Activated naive CD8-positive, alpha-beta T cell treated with anti-CD3 and anti-CD28 coated beads, Interleukin-2, amount 50 U/mL, for 24 hours (primary cell): Measurements from ENCODE around the gene MRRF.
"Not testable (repeated sequence)": the region's sequence is repeated elsewhere in the genome, so short reads cannot be mapped to it uniquely, and the experiment has no call there.

Experiments
- ATAC-seq: fragments of 150-1000 bp; cut with Tn5 transposase; one replicate; pipeline ENCODE4 v1.10.0; 2021
- DNase-seq: peaks from one replicate; pipeline ENCODE4 v3.0.0; 2021
- H3K27ac Mint-ChIP-seq: one replicate; pipeline ENCODE4 v1.8.0; 2021; ENCODE audit warnings: mild to moderate bottlenecking, mixed read lengths
- H3K27me3 Mint-ChIP-seq: one replicate; pipeline ENCODE4 v1.8.0; 2021; ENCODE audit warnings: mixed read lengths
- H3K36me3 Mint-ChIP-seq: one replicate; pipeline ENCODE4 v1.8.0; 2021; ENCODE audit warnings: low read depth, mixed read lengths
- H3K4me1 Mint-ChIP-seq: one replicate; pipeline ENCODE4 v1.8.0; 2021; ENCODE audit warnings: mixed read lengths
- H3K4me3 Mint-ChIP-seq: one replicate; pipeline ENCODE4 v1.8.0; 2021; ENCODE audit warnings: mild to moderate bottlenecking, moderate library complexity, mixed read lengths
- H3K9me3 Mint-ChIP-seq: one replicate; pipeline ENCODE4 v1.8.0; 2021; ENCODE audit warnings: mixed read lengths

The MRRF gene

GRCh38 chr9:122324665-122325064 is 60.0 kb downstream of the MRRF start:
- not testable (repeated sequence) for H3K27me3 Mint-ChIP-seq, ATAC-seq, H3K4me3 Mint-ChIP-seq, H3K9me3 Mint-ChIP-seq, H3K4me1 Mint-ChIP-seq, DNase-seq
- H3K27ac Mint-ChIP-seq, result peak overlapping the region; percentile 3
- H3K36me3 Mint-ChIP-seq, result peaks cover 35% of the 10 kb centered on the region

DNA sequence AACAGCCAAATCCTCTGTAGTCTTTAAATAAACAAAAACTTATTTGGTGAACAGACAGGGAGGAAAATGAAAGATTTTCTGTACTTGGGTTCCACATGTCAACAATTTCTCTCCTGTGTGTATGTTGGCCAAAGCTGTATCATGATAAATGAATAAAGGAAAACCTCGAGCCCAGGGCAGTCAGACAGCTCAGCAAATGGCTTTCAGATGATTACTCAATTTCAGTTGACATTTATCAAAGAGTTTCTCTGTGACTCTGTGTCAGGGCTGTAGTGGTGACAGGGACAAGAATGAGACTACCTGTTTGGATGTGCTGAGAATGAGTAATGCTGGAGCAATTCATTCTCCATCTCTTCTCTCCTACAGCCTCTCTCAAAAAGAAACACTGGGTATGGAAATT is 60.4 kb downstream of the MRRF start:
- no peak overlapping the region for H3K27ac Mint-ChIP-seq
- peaks cover 7% of the 10 kb centered on the region for H3K4me1 Mint-ChIP-seq
- no peak overlapping the region for H3K4me3 Mint-ChIP-seq
- H3K9me3 Mint-ChIP-seq, result no peaks in the 10 kb centered on the region
- ATAC-seq (peak; percentile 94), DNase-seq (no peak)
- H3K36me3 Mint-ChIP-seq, result peaks cover 35% of the 10 kb centered on the region
- no peaks in the 10 kb centered on the region for H3K27me3 Mint-ChIP-seq

GRCh38 chr9:122327175-122327574 is 62.5 kb downstream of the MRRF start:
- Mint-ChIP-seq H3K9me3 (no peaks in the 10 kb centered on the region), H3K27me3 (no peaks in the 10 kb centered on the region), H3K27ac (no peak overlapping the region), H3K4me3 (no peak overlapping the region), H3K4me1 (peaks cover 7% of the 10 kb centered on the region), H3K36me3 (peaks cover 33% of the 10 kb centered on the region)
- ATAC-seq (no peak), DNase-seq (no peak)

- no peak for ATAC-seq
- Mint-ChIP-seq H3K27ac (no peak overlapping the region), H3K4me3 (no peak overlapping the region), H3K36me3 (peaks cover 19% of the 10 kb centered on the region), H3K9me3 (no peaks in the 10 kb centered on the region), H3K4me1 (peaks cover 7% of the 10 kb centered on the region), H3K27me3 (no peaks in the 10 kb centered on the region)
- no peak for DNase-seq
Measured at GRCh38 chr9:122329597-122329996, 64.9 kb downstream of the MRRF start.

DNA sequence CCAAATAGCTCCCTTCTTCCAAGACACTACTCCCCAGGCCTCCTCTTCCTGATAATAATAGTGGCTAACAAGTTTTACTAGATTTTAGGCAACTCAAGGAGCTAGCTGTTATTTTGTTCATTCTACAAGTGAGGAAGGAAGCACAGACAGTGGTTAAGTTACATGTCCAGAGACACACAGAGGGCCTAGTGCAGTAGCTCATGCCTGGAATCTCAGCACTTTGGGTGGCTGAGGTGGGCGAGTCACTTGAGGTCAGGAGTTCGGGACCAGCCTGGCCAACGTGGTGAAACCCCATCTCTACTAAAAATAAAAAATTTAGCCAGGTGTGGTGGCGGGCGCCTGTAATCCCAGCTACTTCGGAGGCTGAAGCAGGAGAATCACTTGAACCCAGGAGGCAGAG is 65.8 kb downstream of the MRRF start:
- ATAC-seq, result not testable (repeated sequence)

GRCh38 chr9:122331523-122331927 is 66.8 kb downstream of the MRRF start:
- ATAC-seq (no peak), DNase-seq (no peak)
- no peaks in the 10 kb centered on the region for H3K4me1 Mint-ChIP-seq
- no peak overlapping the region for H3K4me3 Mint-ChIP-seq
- no peak overlapping the region for H3K27ac Mint-ChIP-seq
- H3K36me3 Mint-ChIP-seq, result peaks cover 10% of the 10 kb centered on the region
- H3K27me3 Mint-ChIP-seq, result no peaks in the 10 kb centered on the region
- no peaks in the 10 kb centered on the region for H3K9me3 Mint-ChIP-seq

More for the DNA sequence above, 65.8 kb downstream of the MRRF start:
- not testable (repeated sequence) for H3K27ac Mint-ChIP-seq, H3K9me3 Mint-ChIP-seq, H3K27me3 Mint-ChIP-seq, DNase-seq, H3K4me1 Mint-ChIP-seq, H3K4me3 Mint-ChIP-seq
- H3K36me3 Mint-ChIP-seq, result peaks cover 14% of the 10 kb centered on the region

DNA sequence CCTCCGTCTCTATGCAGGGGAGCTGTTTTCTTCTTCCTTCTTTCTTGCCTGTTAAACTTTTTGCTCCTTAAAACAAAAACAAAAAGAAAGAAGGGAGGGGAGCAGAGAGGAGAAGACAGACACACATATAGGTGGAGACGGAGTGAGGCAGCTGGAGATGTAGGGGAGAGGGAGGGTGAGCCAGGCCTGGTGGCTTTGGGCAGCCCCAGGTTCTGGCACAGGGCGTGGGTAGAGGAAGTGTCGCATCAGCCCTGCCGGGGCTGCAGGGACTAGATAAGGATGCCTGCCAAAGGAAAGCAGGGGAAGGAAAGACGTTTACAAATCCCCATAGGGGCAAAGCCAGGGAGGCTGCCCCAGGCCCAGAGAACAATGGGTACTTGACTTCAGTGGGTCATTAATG is 67.4 kb downstream of the MRRF start:
- peaks cover 9% of the 10 kb centered on the region for H3K36me3 Mint-ChIP-seq
- H3K27ac Mint-ChIP-seq, result no peak overlapping the region
- DNase-seq (no peak), ATAC-seq (peak; percentile 65)
- no peaks in the 10 kb centered on the region for H3K27me3 Mint-ChIP-seq
- H3K4me3 Mint-ChIP-seq, result no peak overlapping the region
- no peaks in the 10 kb centered on the region for H3K4me1 Mint-ChIP-seq
- no peaks in the 10 kb centered on the region for H3K9me3 Mint-ChIP-seq

GRCh38 chr9:122332644-122333043 is 68.0 kb downstream of the MRRF start:
- Mint-ChIP-seq H3K36me3 (peaks cover 9% of the 10 kb centered on the region), H3K4me3 (no peak overlapping the region), H3K4me1 (no peaks in the 10 kb centered on the region)

GRCh38 chr9:122333169-122333808 is 68.6 kb downstream of the MRRF start:
- no peak for ATAC-seq
- Mint-ChIP-seq H3K36me3 (peaks cover 7% of the 10 kb centered on the region), H3K27me3 (no peaks in the 10 kb centered on the region), H3K4me1 (no peaks in the 10 kb centered on the region), H3K27ac (no peak overlapping the region), H3K4me3 (no peak overlapping the region), H3K9me3 (no peaks in the 10 kb centered on the region)
- no peak for DNase-seq

More at GRCh38 chr9:122332644-122333043, 68.0 kb downstream of the MRRF start:
- DNase-seq, result no peak
- Mint-ChIP-seq H3K9me3 (no peaks in the 10 kb centered on the region), H3K27me3 (no peaks in the 10 kb centered on the region), H3K27ac (no peak overlapping the region)
- ATAC-seq, result no peak

DNA sequence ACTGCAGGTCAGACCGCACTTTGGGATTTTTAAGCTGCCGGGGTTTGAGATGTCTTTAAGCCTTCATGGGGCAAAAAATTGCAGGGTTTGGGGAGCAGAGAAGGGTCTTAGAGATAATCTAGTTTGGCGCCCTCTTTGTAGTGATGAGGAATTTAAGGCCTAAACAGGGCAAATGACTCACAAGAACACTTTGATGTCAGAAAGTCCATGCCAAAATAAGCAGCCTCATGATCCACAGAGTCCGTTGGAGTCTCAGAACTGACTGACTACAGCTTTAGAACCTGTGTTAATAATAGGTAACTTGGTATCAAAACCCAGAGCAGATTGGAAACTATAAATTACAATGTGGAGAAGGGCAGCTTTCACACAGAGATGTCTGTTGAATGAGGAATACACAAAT is 70.2 kb downstream of the MRRF start:
- no peak overlapping the region for H3K4me3 Mint-ChIP-seq
- DNase-seq (no peak), ATAC-seq (no peak)
- no peak overlapping the region for H3K27ac Mint-ChIP-seq
- no peaks in the 10 kb centered on the region for H3K4me1 Mint-ChIP-seq
- H3K9me3 Mint-ChIP-seq, result no peaks in the 10 kb centered on the region
- peaks cover 3% of the 10 kb centered on the region for H3K27me3 Mint-ChIP-seq
- H3K36me3 Mint-ChIP-seq, result no peaks in the 10 kb centered on the region

- ATAC-seq, result no peak
- H3K4me1 Mint-ChIP-seq, result no peaks in the 10 kb centered on the region
- H3K27ac Mint-ChIP-seq, result no peak overlapping the region
- H3K9me3 Mint-ChIP-seq, result no peaks in the 10 kb centered on the region
- peaks cover 3% of the 10 kb centered on the region for H3K27me3 Mint-ChIP-seq
- H3K4me3 Mint-ChIP-seq, result no peak overlapping the region
- no peak for DNase-seq
- no peaks in the 10 kb centered on the region for H3K36me3 Mint-ChIP-seq
Measured at GRCh38 chr9:122336189-122336588, 71.5 kb downstream of the MRRF start.

DNA sequence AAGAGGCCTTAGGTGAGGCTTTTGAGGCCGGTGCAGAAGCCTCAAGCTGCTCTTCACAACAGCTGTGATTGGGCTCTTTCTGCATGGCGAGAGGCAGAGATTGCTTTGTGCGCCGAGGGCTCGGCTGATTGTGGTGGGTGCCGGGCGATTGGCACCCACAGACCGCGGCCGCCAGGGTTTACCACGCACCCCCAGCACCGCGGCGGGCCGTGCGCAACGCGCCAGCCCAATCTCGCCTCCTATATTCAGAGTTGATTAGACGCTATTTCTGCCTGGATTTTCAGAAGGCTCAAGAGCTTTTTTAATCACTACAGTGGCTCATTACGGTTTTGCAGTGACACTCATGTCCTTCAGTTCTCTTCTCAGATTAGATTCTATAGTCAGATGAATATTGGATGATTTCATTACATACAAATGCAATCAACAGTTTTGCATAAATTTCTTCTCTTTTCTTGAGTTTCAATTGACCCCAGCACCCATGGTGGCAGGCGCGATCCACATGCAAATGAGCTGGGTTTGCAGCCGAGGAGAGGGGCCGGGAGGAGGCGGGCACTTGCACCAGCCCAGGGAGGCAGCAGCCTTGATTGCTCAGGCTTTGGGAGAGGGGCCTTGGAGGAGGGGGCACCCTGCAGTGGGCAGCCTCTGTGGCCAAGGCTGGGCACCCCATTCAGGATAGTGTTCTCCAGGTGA is 72.3 kb downstream of the MRRF start:
- Mint-ChIP-seq H3K4me3 (no peak overlapping the region), H3K27ac (no peak overlapping the region), H3K27me3 (peaks cover 3% of the 10 kb centered on the region), H3K4me1 (no peaks in the 10 kb centered on the region), H3K9me3 (no peaks in the 10 kb centered on the region), H3K36me3 (no peaks in the 10 kb centered on the region)
- DNase-seq (no peak), ATAC-seq (no peak)

GRCh38 chr9:122337556-122337929 is 72.9 kb downstream of the MRRF start:
- H3K27ac Mint-ChIP-seq, result no peak overlapping the region
- DNase-seq (no peak), ATAC-seq (no peak)
- no peaks in the 10 kb centered on the region for H3K36me3 Mint-ChIP-seq
- no peaks in the 10 kb centered on the region for H3K4me1 Mint-ChIP-seq
- no peaks in the 10 kb centered on the region for H3K9me3 Mint-ChIP-seq
- H3K27me3 Mint-ChIP-seq, result peaks cover 3% of the 10 kb centered on the region
- no peak overlapping the region for H3K4me3 Mint-ChIP-seq

DNA sequence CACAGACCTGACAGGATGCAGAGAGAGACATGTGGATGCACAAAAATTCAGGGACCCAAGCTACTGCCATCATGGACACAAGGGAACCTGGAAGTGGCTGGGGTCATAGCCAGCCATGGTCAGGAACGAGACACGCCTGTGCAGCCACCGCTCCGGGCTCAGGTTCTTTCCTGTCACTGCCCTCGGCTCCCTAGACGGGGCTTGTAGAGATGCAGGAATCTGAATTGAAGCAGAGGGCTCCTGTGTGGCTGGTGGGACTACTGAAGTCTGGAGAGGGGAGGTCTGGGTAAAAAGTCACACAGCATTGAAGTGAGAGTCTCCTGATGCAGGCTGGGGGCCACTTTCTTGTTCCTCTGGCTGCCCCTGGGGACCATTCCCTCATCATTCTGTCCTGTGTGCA is 73.9 kb downstream of the MRRF start:
- H3K27ac Mint-ChIP-seq, result no peak overlapping the region
- ATAC-seq (no peak), DNase-seq (no peak)
- peaks cover 3% of the 10 kb centered on the region for H3K27me3 Mint-ChIP-seq
- no peak overlapping the region for H3K4me3 Mint-ChIP-seq
- H3K9me3 Mint-ChIP-seq, result no peaks in the 10 kb centered on the region
- no peaks in the 10 kb centered on the region for H3K4me1 Mint-ChIP-seq
- no peaks in the 10 kb centered on the region for H3K36me3 Mint-ChIP-seq

DNA sequence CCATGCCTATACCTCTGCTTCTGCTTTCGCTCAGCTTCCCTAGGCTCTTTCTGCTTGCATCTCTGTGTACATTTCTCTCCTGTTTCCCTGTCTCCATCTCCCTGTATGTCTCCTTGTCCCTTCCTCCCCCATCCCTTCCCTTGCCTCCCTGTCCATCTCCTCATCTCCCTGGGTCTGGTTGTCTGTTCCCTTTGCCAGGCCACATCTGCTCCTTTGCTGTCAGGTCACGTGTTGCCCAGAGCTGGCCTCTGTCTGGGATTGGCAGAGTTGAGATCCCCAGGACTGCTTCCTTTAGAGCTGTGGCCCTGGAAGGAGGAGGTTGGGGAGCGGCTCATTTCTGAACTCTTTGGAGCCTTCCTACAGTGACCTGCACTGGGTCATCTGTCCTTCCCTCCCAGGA is 74.3 kb downstream of the MRRF start:
- Mint-ChIP-seq H3K36me3 (no peaks in the 10 kb centered on the region), H3K27ac (no peak overlapping the region), H3K4me1 (no peaks in the 10 kb centered on the region), H3K9me3 (no peaks in the 10 kb centered on the region), H3K4me3 (no peak overlapping the region), H3K27me3 (peaks cover 4% of the 10 kb centered on the region)
- DNase-seq (no peak), ATAC-seq (no peak)
